PC-3 (cell line): Measurements from ENCODE around the gene LIG1.

ENCODE experiments used
- CTCF ChIP-seq: fragments of 300-600 bp; sonication (generic); conservative IDR thresholded peaks from 2 replicates; pipeline ENCODE4 v1.5.1; 2017; ENCODE audit warnings: antibody characterized with exemption, low read depth, mild to moderate bottlenecking, low read length
- EZH2phosphoT487 ChIP-seq: fragments of 300-600 bp; sonication (generic); IDR thresholded peaks from 2 replicates; pipeline ENCODE4 v1.6.1; 2018; ENCODE audit warnings: mild to moderate bottlenecking, antibody characterized with exemption, low read length, borderline replicate concordance

- TF ChIP-seq CTCF (no peak), EZH2phosphoT487 (no peak)
These were observed 34.7 kb downstream of the LIG1 start for GRCh38 chr19:48135411-48135810.
